Measurements from ENCODE around the gene PIH1D1.

Gene PIH1D1

GRCh38 chr19:49451430-49452181 is at the start of gene PIH1D1:
Gene PIH1D1 (minus strand): TSS chr19:49451814. CDS start chr19:49451574, 240 bp downstream.
- DNase-seq = peak; percentile 93

- peak; percentile 24 for DNase-seq
These were observed 47.5 kb upstream of the PIH1D1 start for GRCh38 chr19:49499030-49499670.

- no peak for DNase-seq
These were observed 46.9 kb upstream of the PIH1D1 start for GRCh38 chr19:49498475-49498874.

GRCh38 chr19:49497789-49498103 is 46.1 kb upstream of the PIH1D1 start:
- peak; percentile 13 for DNase-seq

GRCh38 chr19:49497047-49497788 is 45.6 kb upstream of the PIH1D1 start:
- DNase-seq = peak; percentile 80

GRCh38 chr19:49496574-49497008 is 45.0 kb upstream of the PIH1D1 start:
- no peak for DNase-seq

GRCh38 chr19:49492573-49493405 is 41.2 kb upstream of the PIH1D1 start:
- peak; percentile 35 for DNase-seq

- DNase-seq = no peak
These were observed 40.4 kb upstream of the PIH1D1 start for GRCh38 chr19:49491804-49492572.

- no peak for DNase-seq
These were observed 39.6 kb upstream of the PIH1D1 start for GRCh38 chr19:49491030-49491803.

- DNase-seq = no peak
These were observed 38.8 kb upstream of the PIH1D1 start for GRCh38 chr19:49490287-49491029.

- DNase-seq = no peak
These were observed 38.1 kb upstream of the PIH1D1 start for GRCh38 chr19:49489601-49490167.

GRCh38 chr19:49488863-49489537 is 37.4 kb upstream of the PIH1D1 start:
- DNase-seq = no peak

GRCh38 chr19:49488046-49488862 is 36.6 kb upstream of the PIH1D1 start:
- peak; percentile 44 for DNase-seq

GRCh38 chr19:49487277-49488045 is 35.8 kb upstream of the PIH1D1 start, which contains the start of gene RPL13A:
Gene RPL13A (plus strand): TSS chr19:49487608. CDS start chr19:49487630, 22 bp downstream.
- peak; percentile 100 for DNase-seq

GRCh38 chr19:49486710-49487276 is 35.2 kb upstream of the PIH1D1 start:
- no peak for DNase-seq

- DNase-seq = no peak
These were observed 34.6 kb upstream of the PIH1D1 start for GRCh38 chr19:49486232-49486631.

- no peak for DNase-seq
These were observed 29.5 kb upstream of the PIH1D1 start for GRCh38 chr19:49481020-49481683.
